ENCODE measurements around the gene PRPS2. TPM values are rescaled to one million over a fixed set of nuclear protein-coding genes. Genes with fewer than 3 reads are reported as not detected.

The PRPS2 gene
- total and polyA plus RNA-seq, 2 experiments from 2014 or later = 4.2 to 16.8 TPM

GRCh38 chrX:12794654-12795053 lies 3.4 kb downstream of the PRPS2 start:
- no peak overlapping the region for H3K4me3 ChIP-seq
- DNase-seq (ENCODE audit: low read depth in 1 of 2, low spot score in 1 of 2) = peak in 1 of 2 donors; percentile 46
- no peak for TF ChIP-seq CTCF (IDR thresholded peaks at IDR 0.05; ENCODE audit: low read depth, low read length)
- H3K4me1 ChIP-seq (ENCODE audit: low read depth) = no peaks in the 10 kb centered on the region
- no peaks in the 10 kb centered on the region for H3K9me3 ChIP-seq (ENCODE audit: low read depth)
- H3K27me3 ChIP-seq = peaks cover 4% of the 10 kb centered on the region
- H3K27ac ChIP-seq = no peak overlapping the region
- no peaks in the 10 kb centered on the region for H3K36me3 ChIP-seq

GRCh38 chrX:12798601-12799000 lies 7.4 kb downstream of the PRPS2 start:
- H3K4me1 ChIP-seq (ENCODE audit: low read depth) = no peaks in the 10 kb centered on the region
- DNase-seq (ENCODE audit: low read depth in 1 of 2, low spot score in 1 of 2) = no peak

GRCh38 chrX:12799118-12799517 lies 7.9 kb downstream of the PRPS2 start:
- no peak for DNase-seq (ENCODE audit: low read depth in 1 of 2, low spot score in 1 of 2)
- TF ChIP-seq CTCF (IDR thresholded peaks at IDR 0.05; ENCODE audit: low read depth, low read length) = no peak
- Histone ChIP-seq H3K4me3 (no peak overlapping the region), H3K27ac (no peak overlapping the region), H3K27me3 (no peaks in the 10 kb centered on the region), H3K36me3 (no peaks in the 10 kb centered on the region), H3K4me1 (ENCODE audit: low read depth) (no peaks in the 10 kb centered on the region), H3K9me3 (ENCODE audit: low read depth) (no peaks in the 10 kb centered on the region)

More at GRCh38 chrX:12798601-12799000, 7.4 kb downstream of the PRPS2 start:
- Histone ChIP-seq H3K36me3 (no peaks in the 10 kb centered on the region), H3K4me3 (no peak overlapping the region), H3K9me3 (ENCODE audit: low read depth) (no peaks in the 10 kb centered on the region), H3K27ac (no peak overlapping the region), H3K27me3 (no peaks in the 10 kb centered on the region)
- no peak for TF ChIP-seq CTCF (IDR thresholded peaks at IDR 0.05; ENCODE audit: low read depth, low read length)

GRCh38 chrX:12802741-12803140 lies 11.5 kb downstream of the PRPS2 start:
- no peaks in the 10 kb centered on the region for H3K9me3 ChIP-seq (ENCODE audit: low read depth)
- no peak overlapping the region for H3K27ac ChIP-seq
- no peaks in the 10 kb centered on the region for H3K36me3 ChIP-seq
- no peak for DNase-seq (ENCODE audit: low read depth in 1 of 2, low spot score in 1 of 2)
- no peaks in the 10 kb centered on the region for H3K4me1 ChIP-seq (ENCODE audit: low read depth)
- no peak overlapping the region for H3K4me3 ChIP-seq
- H3K27me3 ChIP-seq = no peaks in the 10 kb centered on the region
- no peak for TF ChIP-seq CTCF (IDR thresholded peaks at IDR 0.05; ENCODE audit: low read depth, low read length)

- H3K27me3 ChIP-seq = no peaks in the 10 kb centered on the region
- no peak for DNase-seq (ENCODE audit: low read depth in 1 of 2, low spot score in 1 of 2)
- H3K27ac ChIP-seq = no peak overlapping the region
- H3K9me3 ChIP-seq (ENCODE audit: low read depth) = no peaks in the 10 kb centered on the region
- no peaks in the 10 kb centered on the region for H3K36me3 ChIP-seq
- no peak for TF ChIP-seq CTCF (IDR thresholded peaks at IDR 0.05; ENCODE audit: low read depth, low read length)
- no peak overlapping the region for H3K4me3 ChIP-seq
- no peaks in the 10 kb centered on the region for H3K4me1 ChIP-seq (ENCODE audit: low read depth)
Measured at GRCh38 chrX:12804655-12805054, 13.4 kb downstream of the PRPS2 start.

DNA sequence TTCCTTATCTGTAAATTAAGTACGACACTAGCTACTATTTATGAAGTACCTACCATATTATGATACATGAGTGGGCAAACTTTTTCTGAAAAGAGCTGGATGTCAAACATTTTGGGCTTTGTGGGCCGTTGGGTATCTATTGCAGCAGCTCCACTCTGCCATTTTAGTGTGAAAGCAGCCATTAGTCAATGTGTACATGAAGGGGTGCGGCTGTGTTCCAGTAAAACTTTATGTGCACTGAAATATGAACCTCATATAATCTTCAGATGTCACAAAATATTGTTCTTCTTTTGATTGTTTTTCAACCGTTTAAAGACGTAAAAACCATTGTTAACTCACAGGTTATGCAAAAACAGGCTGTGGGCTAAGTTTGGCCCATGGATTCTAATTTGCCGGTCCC lies 14.1 kb downstream of the PRPS2 start:
- no peaks in the 10 kb centered on the region for H3K36me3 ChIP-seq
- no peaks in the 10 kb centered on the region for H3K27me3 ChIP-seq
- H3K27ac ChIP-seq = no peak overlapping the region
- H3K4me3 ChIP-seq = no peak overlapping the region
- no peaks in the 10 kb centered on the region for H3K9me3 ChIP-seq (ENCODE audit: low read depth)
- DNase-seq (ENCODE audit: low read depth in 1 of 2, low spot score in 1 of 2) = no peak
- TF ChIP-seq CTCF (IDR thresholded peaks at IDR 0.05; ENCODE audit: low read depth, low read length) = no peak
- no peaks in the 10 kb centered on the region for H3K4me1 ChIP-seq (ENCODE audit: low read depth)

Data from cardiac muscle cell (in vitro differentiated cells and primary cell).